Measurements from ENCODE around the gene BLOC1S5.

Gene BLOC1S5

GRCh38 chr6:8100159-8100854 is 36.1 kb upstream of the BLOC1S5 start:
- H3K79me2 ChIP-seq (ENCODE audit: low read length) = peaks cover 66% of the 10 kb centered on the region
- no peak overlapping the region for H3K4me2 ChIP-seq (ENCODE audit: low read depth, low read length)
- no peak for TF ChIP-seq CTCF (IDR thresholded peaks at IDR 0.05; ENCODE audit: low read length)
- no peak for TF ChIP-seq EZH2 (optimal IDR thresholded peaks at IDR 0.05; ENCODE audit: low read depth, low read length)
- TF ChIP-seq EZH2phosphoT487 (IDR thresholded peaks at IDR 0.05; ENCODE audit: low read length) = no peak
- H3K4me1 ChIP-seq (ENCODE audit: low read length) = peaks cover 5% of the 10 kb centered on the region; the same call in 1 of the 2 replicates
- no peak overlapping the region for H2AFZ ChIP-seq (ENCODE audit: low read length)
- no peaks in the 10 kb centered on the region for H4K20me1 ChIP-seq (ENCODE audit: insufficient read depth, low read length)
- no peak overlapping the region for H3K4me3 ChIP-seq (ENCODE audit: low read length)
- no peaks in the 10 kb centered on the region for H3K9me3 ChIP-seq (replicated peaks; ENCODE audit: insufficient read depth, low read length)
- no peaks in the 10 kb centered on the region for H3K27me3 ChIP-seq (replicated peaks; ENCODE audit: insufficient read depth, low read length)
- H3K27ac ChIP-seq (ENCODE audit: low read length) = no peak overlapping the region
- no peak overlapping the region for H3K9ac ChIP-seq (ENCODE audit: low read length)
- H3F3A ChIP-seq (ENCODE audit: insufficient read depth, low read length) = peaks cover 8% of the 10 kb centered on the region; the same call in 1 of the 2 replicates
- H3K9me2 ChIP-seq (replicated peaks; ENCODE audit: insufficient read depth, low read length) = no peaks in the 10 kb centered on the region
- no peak for DNase-seq
- peaks cover 12% of the 10 kb centered on the region; the same call in 1 of the 2 replicates for H3K36me3 ChIP-seq (replicated peaks; ENCODE audit: insufficient read depth, low read length)

- Histone ChIP-seq H3K4me3 (ENCODE audit: low read length) (no peak overlapping the region), H3K27ac (ENCODE audit: low read length) (no peak overlapping the region), H3K27me3 (replicated peaks; ENCODE audit: insufficient read depth, low read length) (no peaks in the 10 kb centered on the region), H3F3A (ENCODE audit: insufficient read depth, low read length) (no peaks in the 10 kb centered on the region), H3K9ac (ENCODE audit: low read length) (no peak overlapping the region), H4K20me1 (ENCODE audit: insufficient read depth, low read length) (no peaks in the 10 kb centered on the region), H3K36me3 (replicated peaks; ENCODE audit: insufficient read depth, low read length) (peaks cover 9% of the 10 kb centered on the region), H3K9me3 (replicated peaks; ENCODE audit: insufficient read depth, low read length) (no peaks in the 10 kb centered on the region), H3K79me2 (ENCODE audit: low read length) (peaks cover 50% of the 10 kb centered on the region), H3K9me2 (replicated peaks; ENCODE audit: insufficient read depth, low read length) (no peaks in the 10 kb centered on the region), H3K4me2 (ENCODE audit: low read depth, low read length) (no peak overlapping the region), H3K4me1 (ENCODE audit: low read length) (no peaks in the 10 kb centered on the region), H2AFZ (ENCODE audit: low read length) (no peak overlapping the region)
- TF ChIP-seq EZH2 (optimal IDR thresholded peaks at IDR 0.05; ENCODE audit: low read depth, low read length) (no peak), CTCF (IDR thresholded peaks at IDR 0.05; ENCODE audit: low read length) (no peak), EZH2phosphoT487 (IDR thresholded peaks at IDR 0.05; ENCODE audit: low read length) (no peak)
- DNase-seq = no peak
Measured at GRCh38 chr6:8090650-8091049, 26.5 kb upstream of the BLOC1S5 start.

GRCh38 chr6:8088886-8089285 is 24.7 kb upstream of the BLOC1S5 start:
- H3K4me2 ChIP-seq (ENCODE audit: low read depth, low read length) = no peak overlapping the region
- no peaks in the 10 kb centered on the region for H4K20me1 ChIP-seq (ENCODE audit: insufficient read depth, low read length)
- no peak for DNase-seq
- no peaks in the 10 kb centered on the region for H3F3A ChIP-seq (ENCODE audit: insufficient read depth, low read length)
- no peak overlapping the region for H3K9ac ChIP-seq (ENCODE audit: low read length)
- no peak for TF ChIP-seq CTCF (IDR thresholded peaks at IDR 0.05; ENCODE audit: low read length)
- TF ChIP-seq EZH2 (optimal IDR thresholded peaks at IDR 0.05; ENCODE audit: low read depth, low read length) = no peak
- TF ChIP-seq EZH2phosphoT487 (IDR thresholded peaks at IDR 0.05; ENCODE audit: low read length) = no peak
- no peaks in the 10 kb centered on the region for H3K4me1 ChIP-seq (ENCODE audit: low read length)
- no peak overlapping the region for H3K27ac ChIP-seq (ENCODE audit: low read length)
- H2AFZ ChIP-seq (ENCODE audit: low read length) = no peak overlapping the region
- peaks cover 43% of the 10 kb centered on the region for H3K79me2 ChIP-seq (ENCODE audit: low read length)
- H3K4me3 ChIP-seq (ENCODE audit: low read length) = no peak overlapping the region
- H3K9me3 ChIP-seq (replicated peaks; ENCODE audit: insufficient read depth, low read length) = no peaks in the 10 kb centered on the region
- no peaks in the 10 kb centered on the region for H3K9me2 ChIP-seq (replicated peaks; ENCODE audit: insufficient read depth, low read length)
- no peaks in the 10 kb centered on the region for H3K27me3 ChIP-seq (replicated peaks; ENCODE audit: insufficient read depth, low read length)
- peaks cover 6% of the 10 kb centered on the region; the same call in 1 of the 2 replicates for H3K36me3 ChIP-seq (replicated peaks; ENCODE audit: insufficient read depth, low read length)
